Measurements from ENCODE around the gene PSME3.
"Not testable (repeated sequence)": the region's sequence is repeated elsewhere in the genome, so short reads cannot be mapped to it uniquely, and the experiment has no call there.

The PSME3 gene

GRCh38 chr17:42872251-42872965 lies 39.2 kb downstream of the PSME3 start:
- no peak for TF ChIP-seq ZNF274 (IDR thresholded peaks at IDR 0.05; ENCODE audit: low read depth, low read length)
- no peak overlapping the region for H3K4me3 ChIP-seq (ENCODE audit: low read length)

- TF ChIP-seq ZNF274 (IDR thresholded peaks at IDR 0.05; ENCODE audit: low read depth, low read length): no peak
Observed at GRCh38 chr17:42873315-42873714, 40.1 kb downstream of the PSME3 start.

GRCh38 chr17:42873932-42874695 lies 40.9 kb downstream of the PSME3 start:
- not testable (repeated sequence) for H3K4me3 ChIP-seq (ENCODE audit: low read length)

More at GRCh38 chr17:42873315-42873714, 40.1 kb downstream of the PSME3 start:
- H3K4me3 ChIP-seq (ENCODE audit: low read length): no peak overlapping the region

GRCh38 chr17:42877037-42877436 lies 43.8 kb downstream of the PSME3 start:
- no peak overlapping the region for H3K4me3 ChIP-seq (ENCODE audit: low read length)
- TF ChIP-seq ZNF274 (IDR thresholded peaks at IDR 0.05; ENCODE audit: low read depth, low read length): no peak

- TF ChIP-seq ZNF274 (IDR thresholded peaks at IDR 0.05; ENCODE audit: low read depth, low read length): no peak
- no peak overlapping the region for H3K4me3 ChIP-seq (ENCODE audit: low read length)
Observed at GRCh38 chr17:42878123-42878880, 45.1 kb downstream of the PSME3 start.

GRCh38 chr17:42878924-42879595 lies 45.9 kb downstream of the PSME3 start:
- no peak for TF ChIP-seq ZNF274 (IDR thresholded peaks at IDR 0.05; ENCODE audit: low read depth, low read length)
- no peak overlapping the region for H3K4me3 ChIP-seq (ENCODE audit: low read length)

GRCh38 chr17:42879596-42879985 lies 46.4 kb downstream of the PSME3 start:
- TF ChIP-seq ZNF274 (IDR thresholded peaks at IDR 0.05; ENCODE audit: low read depth, low read length): no peak
- H3K4me3 ChIP-seq (ENCODE audit: low read length): no peak overlapping the region

GRCh38 chr17:42880776-42881310 lies 47.6 kb downstream of the PSME3 start:
- no peak overlapping the region for H3K4me3 ChIP-seq (ENCODE audit: low read length)
- TF ChIP-seq ZNF274 (IDR thresholded peaks at IDR 0.05; ENCODE audit: low read depth, low read length): no peak

- not testable (repeated sequence) for H3K4me3 ChIP-seq (ENCODE audit: low read length)
Observed at GRCh38 chr17:42881706-42882105, 48.5 kb downstream of the PSME3 start.

- TF ChIP-seq ZNF274 (IDR thresholded peaks at IDR 0.05; ENCODE audit: low read depth, low read length): no peak
Observed at GRCh38 chr17:42882166-42882565, 49.0 kb downstream of the PSME3 start.

GRCh38 chr17:42883802-42884558 lies 50.8 kb downstream of the PSME3 start:
- no peak overlapping the region for H3K4me3 ChIP-seq (ENCODE audit: low read length)
- TF ChIP-seq ZNF274 (IDR thresholded peaks at IDR 0.05; ENCODE audit: low read depth, low read length): no peak

More at GRCh38 chr17:42882166-42882565, 49.0 kb downstream of the PSME3 start:
- H3K4me3 ChIP-seq (ENCODE audit: low read length): no peak overlapping the region

GRCh38 chr17:42885806-42886205 lies 52.6 kb downstream of the PSME3 start:
- not testable (repeated sequence) for H3K4me3 ChIP-seq (ENCODE audit: low read length)

Data from GM08714 (cell line).